Measurements from ENCODE around the gene PRR7.

DNA sequence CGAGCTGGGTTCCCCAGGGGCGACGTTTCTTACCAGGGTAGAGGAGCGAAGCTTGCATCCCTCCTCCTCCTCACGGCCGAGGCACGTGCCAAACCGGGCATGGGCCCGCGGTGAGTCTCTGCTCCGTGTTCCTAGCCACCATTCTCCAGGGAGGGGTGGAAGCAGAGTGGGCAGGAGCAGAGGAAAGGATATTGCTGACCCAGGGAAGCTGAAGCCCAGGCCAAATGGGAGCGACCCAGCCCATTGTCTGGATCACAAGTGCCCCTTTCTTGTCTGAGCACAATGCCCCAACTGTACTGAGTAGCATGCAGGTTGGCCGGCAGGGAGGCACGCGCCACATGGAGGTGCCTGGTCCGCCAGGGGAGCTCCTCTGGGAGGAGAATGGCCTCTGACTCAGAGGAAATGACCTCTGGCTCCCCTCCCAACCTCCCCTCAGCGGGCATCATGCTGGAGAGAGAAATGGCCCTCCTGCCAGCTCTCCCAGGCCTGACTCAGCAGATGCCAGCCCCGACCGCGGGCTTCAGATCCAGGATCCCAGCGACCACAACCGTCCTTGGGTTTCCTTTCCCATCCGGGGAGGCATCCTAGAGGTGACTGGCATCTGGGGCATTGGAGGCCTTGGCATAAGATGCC is 1.1 kb downstream of the PRR7 start:
- TF ChIP-seq, protein P1, sequence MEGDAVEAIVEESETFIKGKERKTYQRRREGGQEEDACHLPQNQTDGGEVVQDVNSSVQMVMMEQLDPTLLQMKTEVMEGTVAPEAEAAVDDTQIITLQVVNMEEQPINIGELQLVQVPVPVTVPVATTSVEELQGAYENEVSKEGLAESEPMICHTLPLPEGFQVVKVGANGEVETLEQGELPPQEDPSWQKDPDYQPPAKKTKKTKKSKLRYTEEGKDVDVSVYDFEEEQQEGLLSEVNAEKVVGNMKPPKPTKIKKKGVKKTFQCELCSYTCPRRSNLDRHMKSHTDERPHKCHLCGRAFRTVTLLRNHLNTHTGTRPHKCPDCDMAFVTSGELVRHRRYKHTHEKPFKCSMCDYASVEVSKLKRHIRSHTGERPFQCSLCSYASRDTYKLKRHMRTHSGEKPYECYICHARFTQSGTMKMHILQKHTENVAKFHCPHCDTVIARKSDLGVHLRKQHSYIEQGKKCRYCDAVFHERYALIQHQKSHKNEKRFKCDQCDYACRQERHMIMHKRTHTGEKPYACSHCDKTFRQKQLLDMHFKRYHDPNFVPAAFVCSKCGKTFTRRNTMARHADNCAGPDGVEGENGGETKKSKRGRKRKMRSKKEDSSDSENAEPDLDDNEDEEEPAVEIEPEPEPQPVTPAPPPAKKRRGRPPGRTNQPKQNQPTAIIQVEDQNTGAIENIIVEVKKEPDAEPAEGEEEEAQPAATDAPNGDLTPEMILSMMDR (IDR thresholded peaks at IDR 0.05), result no peak
- TF ChIP-seq EP300 (IDR thresholded peaks at IDR 0.05), result no peak
- no peak for TF ChIP-seq POLR2A (IDR thresholded peaks at IDR 0.05)
